Activated CD8-positive, alpha-beta T cell treated with anti-CD3 and anti-CD28 coated beads for 36 hours (primary cell): ENCODE data around the gene UBQLNL. TPM values are rescaled to one million over a fixed set of nuclear protein-coding genes. Genes with fewer than 3 reads are reported as not detected.

Source experiments
- ATAC-seq: fragments of 200-7000 bp; cut with Tn5 transposase; one replicate; pipeline ENCODE4 v1.10.0; 2021; ENCODE audit warnings: mild to moderate bottlenecking, moderate library complexity
- CTCF ChIA-PET: fragments of 350-600 bp; sonication (Branson Sonifier 250); formaldehyde crosslinking; loops from one replicate; lab custom pipeline; 2021; ENCODE audit warnings: antibody characterized with exemption; lab: Charles Lee
- POLR2A ChIA-PET: fragments of 350-600 bp; sonication (Branson Sonifier 250); formaldehyde crosslinking; loops from one replicate; lab custom pipeline; 2021; ENCODE audit warnings: antibody characterized with exemption; lab: Charles Lee
- DNase-seq: peaks from one replicate; pipeline ENCODE4 v3.0.0-alpha.2; 2020
- H3K27ac Mint-ChIP-seq: one replicate; pipeline ENCODE4 v1.8.0; 2021; ENCODE audit warnings: mild to moderate bottlenecking, mixed read lengths
- H3K27me3 Mint-ChIP-seq: one replicate; pipeline ENCODE4 v1.8.0; 2021; ENCODE audit warnings: mixed read lengths
- H3K36me3 Mint-ChIP-seq: one replicate; pipeline ENCODE4 v1.8.0; 2021; ENCODE audit warnings: low read depth, mixed read lengths
- H3K4me1 Mint-ChIP-seq: one replicate; pipeline ENCODE4 v1.8.0; 2021; ENCODE audit warnings: low read depth, mixed read lengths
- H3K4me3 Mint-ChIP-seq: one replicate; pipeline ENCODE4 v1.8.0; 2021; ENCODE audit warnings: mild to moderate bottlenecking, moderate library complexity, mixed read lengths
- H3K9me3 Mint-ChIP-seq: one replicate; pipeline ENCODE4 v1.8.0; 2021; ENCODE audit warnings: mixed read lengths
- intact Hi-C: fragments of 100-400 bp; cut with micrococcal nuclease; formaldehyde crosslinking; loops from one replicate; pipeline ENCODE4 v1.10.0; 2022
- total RNA-seq, 2 experiments: library from RNA; stranded (reverse); gene quantifications; one replicate each; pipeline ENCODE4 v1.2.3, GENCODE V29; 2021
- TF ChIP-seq, protein P1 (sequence below): fragments of 200-600 bp; IDR thresholded peaks from one replicate; pipeline ENCODE4 v1.8.0; 2022; ENCODE audit warnings: antibody characterized with exemption, mild to moderate bottlenecking

The UBQLNL gene
- total RNA-seq, 2 experiments from 2014 or later = 0.25 TPM; not detected in 1

DNA sequence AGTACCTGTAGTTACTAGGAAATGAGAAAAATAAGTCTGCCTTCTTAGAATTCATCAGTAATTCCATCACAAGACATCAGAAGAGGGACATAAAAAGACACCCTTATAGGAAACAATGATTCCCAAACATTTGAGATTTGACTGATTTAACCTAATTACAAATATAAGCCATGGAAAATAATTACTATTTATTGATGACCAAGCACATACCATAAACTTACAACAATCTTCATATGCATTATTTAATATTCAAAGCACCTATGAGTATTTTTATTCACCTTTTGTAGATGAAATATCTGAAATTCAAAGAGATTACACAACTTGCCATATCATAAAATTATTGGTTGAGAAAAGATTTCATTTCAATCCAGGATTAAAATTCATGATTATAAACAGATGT is 42.6 kb downstream of the UBQLNL start:
- Mint-ChIP-seq H3K36me3 (no peaks in the 10 kb centered on the region), H3K27ac (no peak overlapping the region), H3K4me1 (no peaks in the 10 kb centered on the region), H3K27me3 (peaks cover 10% of the 10 kb centered on the region), H3K4me3 (no peak overlapping the region), H3K9me3 (no peaks in the 10 kb centered on the region)
- intact Hi-C loops = no loop called here
- TF ChIP-seq, protein P1, sequence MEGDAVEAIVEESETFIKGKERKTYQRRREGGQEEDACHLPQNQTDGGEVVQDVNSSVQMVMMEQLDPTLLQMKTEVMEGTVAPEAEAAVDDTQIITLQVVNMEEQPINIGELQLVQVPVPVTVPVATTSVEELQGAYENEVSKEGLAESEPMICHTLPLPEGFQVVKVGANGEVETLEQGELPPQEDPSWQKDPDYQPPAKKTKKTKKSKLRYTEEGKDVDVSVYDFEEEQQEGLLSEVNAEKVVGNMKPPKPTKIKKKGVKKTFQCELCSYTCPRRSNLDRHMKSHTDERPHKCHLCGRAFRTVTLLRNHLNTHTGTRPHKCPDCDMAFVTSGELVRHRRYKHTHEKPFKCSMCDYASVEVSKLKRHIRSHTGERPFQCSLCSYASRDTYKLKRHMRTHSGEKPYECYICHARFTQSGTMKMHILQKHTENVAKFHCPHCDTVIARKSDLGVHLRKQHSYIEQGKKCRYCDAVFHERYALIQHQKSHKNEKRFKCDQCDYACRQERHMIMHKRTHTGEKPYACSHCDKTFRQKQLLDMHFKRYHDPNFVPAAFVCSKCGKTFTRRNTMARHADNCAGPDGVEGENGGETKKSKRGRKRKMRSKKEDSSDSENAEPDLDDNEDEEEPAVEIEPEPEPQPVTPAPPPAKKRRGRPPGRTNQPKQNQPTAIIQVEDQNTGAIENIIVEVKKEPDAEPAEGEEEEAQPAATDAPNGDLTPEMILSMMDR = no peak
- POLR2A ChIA-PET = no interaction called here
- ATAC-seq (no peak), DNase-seq (no peak)
- CTCF ChIA-PET = no interaction called here

DNA sequence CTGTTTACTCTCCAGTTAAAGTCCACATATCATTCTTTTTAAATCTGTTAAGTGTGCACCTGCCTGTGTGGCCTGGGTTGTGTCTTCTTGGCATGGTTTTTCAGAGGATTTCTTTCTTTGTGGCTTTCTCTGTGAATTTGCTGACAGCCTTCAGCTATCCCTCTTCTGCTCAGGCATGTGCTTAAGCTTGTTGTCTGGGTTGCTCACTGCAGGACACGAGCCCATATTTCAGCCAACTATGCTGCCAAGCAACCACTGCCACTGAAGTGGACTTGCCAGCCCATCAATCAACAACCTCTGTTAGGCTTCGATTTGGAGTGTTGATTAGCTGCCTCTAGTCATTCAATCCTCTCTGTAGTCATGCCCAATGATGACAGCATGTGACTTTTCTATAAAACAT is 49.0 kb downstream of the UBQLNL start:
- TF ChIP-seq, protein P1 = no peak
- Mint-ChIP-seq H3K4me1 (no peaks in the 10 kb centered on the region), H3K36me3 (no peaks in the 10 kb centered on the region), H3K27ac (no peak overlapping the region), H3K9me3 (no peaks in the 10 kb centered on the region), H3K4me3 (no peak overlapping the region), H3K27me3 (peaks cover 5% of the 10 kb centered on the region)
- DNase-seq (no peak), ATAC-seq (no peak)
- ChIA-PET POLR2A (no interaction called here), CTCF (interaction anchor here (2.2 kb wide), 1 partner anchor 9 kb away, joined by 9 read pairs; no protein-coding TSS in a partner anchor)
- intact Hi-C loops = no loop called here

Other genes with a start within 250 kb of the UBQLNL start
- not detected for gene HBE1, start 246.8 kb downstream of the UBQLNL start, total RNA-seq
- not detected for gene OR51B4, start 214.8 kb downstream of the UBQLNL start, total RNA-seq
- not detected for gene OR51B2, start 192.4 kb downstream of the UBQLNL start, total RNA-seq
- gene OR51B5, start 173.2 kb downstream of the UBQLNL start, total RNA-seq = not detected
- gene OR51B6, start 165.2 kb downstream of the UBQLNL start, total RNA-seq = not detected
- not detected for gene OR51M1, start 132.9 kb downstream of the UBQLNL start, total RNA-seq
- not detected for gene OR51Q1, start 94.6 kb downstream of the UBQLNL start, total RNA-seq
- not detected for gene OR51I1, start 75.2 kb downstream of the UBQLNL start, total RNA-seq
- not detected for gene OR51I2, start 67.4 kb downstream of the UBQLNL start, total RNA-seq
- not detected for gene OR52D1, start 28.0 kb downstream of the UBQLNL start, total RNA-seq
- gene UBQLN3, start 6.7 kb downstream of the UBQLNL start, total RNA-seq = not detected
- gene OR52H1, start 31.8 kb upstream of the UBQLNL start, total RNA-seq = not detected
- gene OR52B6, start 64.2 kb upstream of the UBQLNL start, total RNA-seq = not detected
- gene TRIM6, start 79.9 kb upstream of the UBQLNL start, total RNA-seq = under 1 TPM; 0.32 to 0.47 TPM
- 1 to 10 TPM; 8.5 to 9.3 TPM for gene TRIM34, start 108.3 kb upstream of the UBQLNL start, total RNA-seq
- gene TRIM5, start 168.4 kb upstream of the UBQLNL start, total RNA-seq = 10 to 100 TPM; 21.5 TPM
- 100 to 1,000 TPM; 138 to 149 TPM for gene TRIM22, start 173.1 kb upstream of the UBQLNL start, total RNA-seq
- under 1 TPM in 1 of 2 experiments, not detected in 1; 0.25 TPM for gene OR56B1, start 219.7 kb upstream of the UBQLNL start, total RNA-seq
- 1 to 10 TPM in 1 of 2 experiments, under 1 TPM in 1; 0.47 to 1.1 TPM for gene OR52N4, start 237.5 kb upstream of the UBQLNL start, total RNA-seq